Hematopoietic multipotent progenitor cell treated with erythropoietin and hydrocortisone succinate and interleukin-3 and kit ligand, for 15 days (in vitro differentiated cells): ENCODE data around the gene CST9.

Source experiments
- DNase-seq: peaks from one replicate; pipeline ENCODE4 v3.0.0-alpha.2; 2015; ENCODE audit warnings: low spot score

Gene CST9

GRCh38 chr20:23605867-23606651, at the start of gene CST9:
Gene CST9, minus strand, starts transcription at chr20:23605917. Its CDS starts 53 bp downstream, at chr20:23605864.
- DNase-seq = no peak

- DNase-seq = no peak
Observed at GRCh38 chr20:23654717-23655116, 49.0 kb upstream of the CST9 start.

DNA sequence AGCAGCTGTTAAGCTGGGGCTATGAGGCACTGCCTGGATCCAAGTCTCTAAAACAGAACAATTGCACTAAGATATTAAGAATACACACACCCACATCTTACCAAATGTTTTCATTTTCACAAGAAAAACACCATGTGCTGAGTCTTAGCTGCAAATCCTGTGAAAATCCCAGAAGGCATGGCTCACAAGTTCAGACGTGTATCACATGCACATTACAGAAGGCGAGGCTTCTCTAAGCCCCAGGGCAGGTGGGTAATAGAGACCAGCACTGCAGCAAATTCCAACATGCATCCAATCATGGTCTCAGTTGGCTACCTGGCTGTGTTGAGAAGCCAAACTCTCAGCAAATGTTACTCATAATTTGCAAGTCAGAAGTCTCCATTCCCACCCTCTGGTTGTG, 48.3 kb upstream of the CST9 start:
- DNase-seq = no peak

GRCh38 chr20:23653400-23653938, 47.8 kb upstream of the CST9 start:
- no peak for DNase-seq

DNA sequence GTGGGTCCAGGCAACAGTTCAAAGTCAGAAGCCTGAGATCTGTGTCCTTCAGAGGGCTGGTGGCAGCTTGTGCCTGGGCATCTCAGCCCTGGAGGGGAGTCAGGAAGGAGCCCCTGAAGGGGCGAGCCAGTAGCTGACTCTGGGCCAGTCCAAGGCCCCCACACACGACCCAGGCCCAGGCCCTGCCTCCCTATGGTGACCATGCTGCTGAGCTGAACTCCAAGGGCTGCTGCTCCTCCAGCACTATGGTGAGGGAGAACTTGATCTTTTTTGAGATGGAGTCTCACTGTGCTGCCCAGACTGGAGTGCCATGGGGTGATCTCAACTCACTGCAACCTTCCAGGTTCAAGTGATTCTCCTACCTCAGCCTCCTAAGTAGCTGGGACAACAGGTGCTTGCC, 47.2 kb upstream of the CST9 start:
- DNase-seq = no peak

GRCh38 chr20:23652371-23652770, 46.7 kb upstream of the CST9 start:
- DNase-seq = no peak

DNA sequence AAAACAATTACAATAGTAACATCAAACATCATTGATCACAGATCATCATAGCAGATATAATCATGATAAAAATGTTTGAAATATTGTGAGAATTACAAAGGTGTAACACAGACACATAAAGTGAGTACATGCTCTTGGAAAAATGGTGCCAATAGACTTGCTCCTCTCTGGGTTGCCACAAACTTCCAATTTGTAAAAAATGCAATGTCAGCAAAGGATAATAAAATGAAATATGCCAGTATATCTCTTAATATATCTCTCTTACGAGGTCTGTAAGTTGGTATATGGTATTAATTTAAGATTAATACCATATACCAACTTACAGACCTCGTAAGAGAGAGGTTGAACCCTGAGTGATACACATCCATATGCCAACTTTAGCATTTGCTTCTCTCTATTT, 45.4 kb upstream of the CST9 start:
- no peak for DNase-seq

DNA sequence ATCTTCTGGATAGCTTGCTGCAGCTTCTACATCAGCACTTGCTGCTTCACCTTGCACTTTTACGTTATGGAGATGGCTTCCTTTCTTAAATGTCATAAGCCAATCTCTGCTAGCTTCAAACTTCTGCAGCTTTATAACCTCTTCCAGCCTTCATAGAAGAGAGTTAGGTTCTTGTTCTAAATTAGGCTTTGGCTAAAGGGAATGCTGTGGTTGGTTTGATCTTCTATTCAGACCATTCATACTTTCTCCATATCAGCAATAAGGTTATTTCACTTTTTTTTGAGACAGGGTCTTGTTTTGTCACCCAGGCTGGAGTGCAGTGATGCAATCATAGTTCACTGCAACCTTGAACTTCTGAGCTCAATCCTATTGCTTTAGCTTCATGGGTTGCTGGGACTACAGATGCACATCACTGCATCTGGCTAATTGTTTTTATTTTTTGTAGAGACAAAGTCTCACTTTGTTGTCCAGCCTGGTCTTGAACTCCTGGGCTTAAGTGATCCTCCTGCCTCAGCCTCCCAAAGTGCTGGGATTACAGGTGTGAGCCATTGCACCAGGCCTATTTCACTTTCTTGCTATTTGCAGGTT, 44.2 kb upstream of the CST9 start:
- no peak for DNase-seq

GRCh38 chr20:23649242-23649641, 43.5 kb upstream of the CST9 start:
- no peak for DNase-seq

GRCh38 chr20:23647346-23647745, 41.6 kb upstream of the CST9 start:
- no peak for DNase-seq

- no peak for DNase-seq
Observed at GRCh38 chr20:23646106-23646873, 40.6 kb upstream of the CST9 start.

DNA sequence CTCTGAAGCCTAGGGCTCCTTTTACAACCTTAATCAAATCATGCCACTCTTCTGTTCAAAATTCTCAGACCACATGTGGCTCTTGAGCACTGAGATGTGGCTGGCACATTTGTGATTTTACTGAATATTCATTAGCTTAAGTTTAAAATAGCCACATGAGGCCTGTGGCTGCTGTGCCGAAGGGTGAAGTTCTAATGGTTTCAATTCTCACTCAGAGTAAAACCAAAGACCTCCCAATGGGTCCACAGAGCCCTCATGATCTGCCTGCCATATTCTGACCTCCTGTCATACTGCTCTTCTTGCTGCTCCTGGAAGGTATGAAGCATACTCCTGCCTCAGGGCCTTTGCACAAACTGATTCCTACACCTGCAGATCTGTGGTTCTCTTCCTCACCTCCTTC, 39.9 kb upstream of the CST9 start:
- no peak for DNase-seq

DNA sequence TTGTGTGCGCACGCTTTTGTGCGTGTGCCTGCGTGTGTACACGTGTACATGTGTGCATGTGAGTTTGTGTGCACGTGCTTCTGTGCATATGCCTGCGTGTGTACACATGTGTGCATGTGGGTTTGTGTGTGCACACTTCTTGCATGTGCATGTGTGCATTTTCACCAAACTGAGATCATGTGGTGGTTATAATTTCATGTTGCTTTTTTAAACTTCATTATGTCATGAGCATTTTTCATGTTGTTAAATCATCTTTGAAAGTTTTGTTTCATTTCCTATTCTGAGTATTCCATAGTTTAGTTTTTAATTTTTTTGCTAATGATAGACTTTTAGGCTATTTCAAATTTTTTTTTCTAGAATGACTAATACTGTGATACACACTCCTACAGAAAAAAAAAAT, 38.4 kb upstream of the CST9 start:
- DNase-seq = no peak

- DNase-seq = no peak
Observed at GRCh38 chr20:23643659-23644058, 37.9 kb upstream of the CST9 start.

DNA sequence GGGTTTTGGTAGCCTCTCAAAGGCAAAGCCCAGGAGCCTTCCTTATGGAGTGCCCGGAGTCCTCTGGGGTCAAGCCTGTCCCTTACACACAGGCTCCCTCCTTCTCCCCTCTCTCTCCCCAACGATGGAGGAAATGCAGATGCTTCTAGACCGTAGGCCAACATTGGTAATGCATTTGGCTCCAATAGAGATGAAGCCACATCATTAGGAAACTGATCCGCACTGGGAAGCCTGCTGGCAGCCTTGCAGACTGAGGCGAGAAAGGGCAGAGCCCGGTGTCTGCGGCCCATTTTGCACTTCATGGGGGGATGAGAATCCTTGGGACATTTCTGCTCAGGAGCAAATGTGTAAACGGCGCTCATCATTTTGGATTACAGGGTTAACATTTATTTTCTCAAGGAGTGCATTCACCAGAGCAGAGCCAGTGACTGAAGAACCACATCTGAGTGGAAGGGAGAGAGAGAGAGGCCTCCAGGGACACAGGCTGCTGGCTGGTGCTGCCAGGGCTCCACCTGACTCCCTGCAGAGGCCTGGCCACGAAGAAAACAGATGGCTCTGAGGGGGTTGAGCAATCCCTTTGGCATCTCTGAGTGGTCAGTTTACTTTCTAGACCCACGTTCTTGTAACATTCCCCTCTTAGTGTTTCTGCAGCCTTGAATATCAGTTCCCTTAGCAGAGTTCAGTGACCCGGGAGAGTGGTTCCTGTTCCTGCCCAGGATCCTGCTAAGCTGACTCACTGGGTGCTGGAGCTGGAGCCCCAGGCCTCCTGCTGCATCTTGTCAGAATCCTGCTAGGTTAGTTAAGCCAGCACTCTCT, 36.4 kb upstream of the CST9 start:
- no peak for DNase-seq

DNA sequence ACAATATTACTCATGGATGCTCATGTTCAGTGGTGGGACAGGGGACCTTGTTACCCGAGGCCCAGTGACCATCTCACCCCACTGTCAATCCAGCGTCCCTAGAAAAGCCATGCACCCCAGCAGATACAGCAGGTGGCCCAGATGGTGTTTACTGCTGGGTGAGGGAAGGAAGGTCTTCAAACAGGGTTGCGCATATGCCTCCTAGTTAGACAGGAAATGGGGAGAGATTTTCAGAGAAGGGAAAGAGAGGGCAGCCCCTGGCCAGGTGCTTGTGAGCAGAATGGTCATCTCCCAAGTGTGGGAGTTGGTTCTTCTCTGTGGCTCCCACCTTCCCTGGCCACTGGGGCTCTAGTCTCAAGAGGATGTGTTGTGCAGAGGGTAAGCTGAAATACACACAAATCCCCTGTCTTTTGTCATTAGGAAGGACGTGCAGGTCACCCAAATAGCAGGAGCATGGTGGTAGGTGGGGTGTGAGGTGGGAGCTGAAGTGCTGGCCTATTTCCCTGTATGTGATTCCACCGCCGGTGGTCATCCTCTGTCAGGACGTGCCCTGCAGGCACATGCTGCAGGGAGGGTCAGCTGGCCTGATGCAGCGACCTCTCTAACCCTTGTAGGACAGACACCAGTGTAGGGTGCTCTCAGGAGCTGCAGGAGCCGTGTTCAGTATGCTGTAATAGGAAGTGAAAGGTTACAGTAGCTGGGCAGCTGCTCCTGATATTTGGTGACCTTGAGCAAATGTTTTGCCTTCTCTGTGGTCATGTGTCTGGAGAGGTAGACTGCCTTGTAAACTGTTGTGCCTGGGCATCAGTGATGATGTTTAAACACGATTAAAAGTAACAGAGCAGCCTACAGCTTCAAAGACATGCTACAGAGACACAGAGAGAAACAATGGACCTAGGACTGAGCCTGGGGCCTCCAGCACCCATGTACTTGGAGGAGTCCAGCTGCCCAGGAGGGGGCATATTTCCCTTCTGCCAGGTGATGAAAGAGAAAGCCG, 35.3 kb upstream of the CST9 start:
- no peak for DNase-seq

GRCh38 chr20:23640018-23640601, 34.4 kb upstream of the CST9 start:
- no peak for DNase-seq

DNA sequence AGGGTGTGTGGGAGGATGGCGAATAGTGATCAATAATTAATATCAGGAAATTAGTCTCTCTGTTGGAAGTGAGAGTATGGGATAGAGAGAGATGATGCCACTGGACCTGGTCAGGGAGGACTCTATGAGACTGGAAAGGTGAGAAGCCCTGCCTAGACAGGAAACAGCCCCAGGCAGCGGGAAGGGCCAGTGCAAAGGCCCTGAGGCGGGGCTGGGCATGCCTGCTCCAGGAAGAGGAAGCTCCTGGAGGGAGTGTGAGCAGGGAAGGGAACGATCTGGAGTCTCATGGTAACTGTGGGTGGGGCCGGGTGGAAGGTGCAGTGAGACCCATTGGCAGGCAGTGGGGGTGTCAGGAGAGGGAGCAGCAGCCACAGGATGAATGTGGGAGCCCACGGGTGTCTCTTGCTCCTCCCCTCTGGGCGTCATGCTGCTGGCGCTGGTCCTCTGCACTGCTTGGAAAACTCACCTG, 33.8 kb upstream of the CST9 start:
- DNase-seq = no peak

GRCh38 chr20:23638309-23638708, 32.6 kb upstream of the CST9 start:
- no peak for DNase-seq
